CD4-positive, alpha-beta memory T cell (primary cell): ENCODE results near the gene GFOD1. TPM values are rescaled to one million over a fixed set of nuclear protein-coding genes. Genes with fewer than 3 reads are reported as not detected.

ENCODE experiments used
- CTCF ChIA-PET: fragments of 350-600 bp; sonication (Branson Sonifier 250); formaldehyde crosslinking; loops from one replicate; lab custom pipeline; 2021; ENCODE audit warnings: inconsistent platforms; ENCODE audit not compliant: partially characterized antibody; lab: Charles Lee
- POLR2A ChIA-PET: fragments of 350-600 bp; sonication (Branson Sonifier 250); formaldehyde crosslinking; loops from one replicate; lab custom pipeline; 2021; ENCODE audit not compliant: partially characterized antibody; lab: Charles Lee
- DNase-seq, 5 donors: peaks; one replicate each; pipeline versions ENCODE4 v3.0.0 to v3.0.0-alpha.2; 2020 to 2022; ENCODE audit warnings: mixed read lengths in 1 of 5
- H3K27ac ChIP-seq: one replicate; pipeline ENCODE4 v1.7.0; 2013; ENCODE audit warnings: low read depth, low read length
- H3K27me3 ChIP-seq: 2 replicates; pipeline ENCODE4 v1.7.0; 2013; ENCODE audit warnings: mild to moderate bottlenecking, low read length, moderate library complexity; ENCODE audit not compliant: insufficient read depth
- H3K36me3 ChIP-seq: 2 replicates; pipeline ENCODE4 v1.7.0; 2013; ENCODE audit warnings: mild to moderate bottlenecking, low read length, moderate library complexity; ENCODE audit not compliant: insufficient read depth
- H3K4me1 ChIP-seq: 2 replicates; pipeline ENCODE4 v1.7.0; 2013; ENCODE audit warnings: mild to moderate bottlenecking, low read length, moderate library complexity; ENCODE audit not compliant: insufficient read depth
- H3K4me3 ChIP-seq, 2 donors: one replicate each; pipeline ENCODE4 v1.7.0; 2013; ENCODE audit warnings: low read length in 2 of 2, mild to moderate bottlenecking in 1 of 2
- H3K9me3 ChIP-seq, 2 donors: one replicate each; pipeline ENCODE4 v1.7.0; 2013; ENCODE audit warnings: low read length in 2 of 2, control low read depth in 1 of 2; ENCODE audit not compliant: control insufficient read depth in 1 of 2
- H3K27ac Mint-ChIP-seq, 7 donors: one replicate each; pipeline ENCODE4 v1.8.0; 2020 to 2021; ENCODE audit warnings: mixed read lengths in 7 of 7, mild to moderate bottlenecking in 6 of 7, inconsistent platforms in 3 of 7, moderate library complexity in 3 of 7
- H3K27me3 Mint-ChIP-seq, 2 donors: one replicate each; pipeline ENCODE4 v1.8.0; 2020 to 2021; ENCODE audit warnings: mixed read lengths in 2 of 2
- H3K36me3 Mint-ChIP-seq, 2 donors: one replicate each; pipeline ENCODE4 v1.8.0; 2020 to 2021; ENCODE audit warnings: mixed read lengths in 2 of 2, inconsistent platforms in 1 of 2, mild to moderate bottlenecking in 1 of 2
- H3K4me1 Mint-ChIP-seq, 4 donors: one replicate each; pipeline ENCODE4 v1.8.0; 2020 to 2021; ENCODE audit warnings: mixed read lengths in 4 of 4, mild to moderate bottlenecking in 1 of 4
- H3K4me3 Mint-ChIP-seq, 8 donors: one replicate each; pipeline ENCODE4 v1.8.0; 2020 to 2021; ENCODE audit warnings: mixed read lengths in 8 of 8, mild to moderate bottlenecking in 7 of 8, moderate library complexity in 6 of 8, inconsistent platforms in 3 of 8
- H3K9me3 Mint-ChIP-seq, 8 donors: one replicate each; pipeline ENCODE4 v1.8.0; 2020 to 2021; ENCODE audit warnings: mixed read lengths in 8 of 8, mild to moderate bottlenecking in 5 of 8, inconsistent platforms in 3 of 8, moderate library complexity in 1 of 8
- intact Hi-C: fragments of 100-400 bp; cut with micrococcal nuclease; formaldehyde crosslinking; loops from one replicate; pipeline ENCODE4 v1.15.1; 2023
- polyA plus RNA-seq, 2 donors: library from polyadenylated mRNA; unstranded; fragments of 300-500 nt; fragmentation: Illumina TruSeq; gene quantifications; one replicate each; pipeline ENCODE4 v1.2.3, GENCODE V29; 2021
- total RNA-seq, 2 experiments: library from RNA; stranded (reverse); gene quantifications; one replicate each; pipeline ENCODE4 v1.2.3, GENCODE V29; 2021

GFOD1 gene
- total and polyA plus RNA-seq, 4 experiments from 2014 or later = 0.95 to 1.1 (median 0.97) TPM; not detected in 1

- H3K4me1 Mint-ChIP-seq = peaks cover 34 to 43% (median 35%) of the 10 kb centered on the region in 4 donors
- peak overlapping the region in 3 of 8 donors; percentile 11 to 90 (median 84) for H3K4me3 Mint-ChIP-seq
- H3K27me3 ChIP-seq = no peaks in the 10 kb centered on the region
- ChIA-PET CTCF (interaction anchor here (0.6 to 1.9 kb wide), 7 partner anchors 15 to 26 kb away, joined by 3 to 8 read pairs (median 5); no protein-coding TSS in a partner anchor), POLR2A (interaction anchor here (1.3 to 1.6 kb wide), 2 partner anchors 26 to 74 kb away, joined by 5 to 7 read pairs; partner anchors contain the start of gene TBC1D7)
- intact Hi-C loops = loop anchor here (5.0 to 10.0 kb wide), 2 partner anchors 70 to 133 kb away; partner anchors contain the start of gene GFOD1
- peak overlapping the region; percentile 52 for H3K27ac ChIP-seq
- no peak overlapping the region for H3K4me3 ChIP-seq
- no peaks in the 10 kb centered on the region for H3K36me3 Mint-ChIP-seq
- no peaks in the 10 kb centered on the region for H3K36me3 ChIP-seq
- no peaks in the 10 kb centered on the region for H3K9me3 Mint-ChIP-seq
- H3K27ac Mint-ChIP-seq = peak overlapping the region; percentile 64 to 95 (median 91)
- no peaks in the 10 kb centered on the region for H3K27me3 Mint-ChIP-seq
- no peaks in the 10 kb centered on the region for H3K9me3 ChIP-seq
- H3K4me1 ChIP-seq = peaks cover 33% of the 10 kb centered on the region
- no peak for DNase-seq
Observed at GRCh38 chr6:13354331-13355042, 132.9 kb downstream of the GFOD1 start.

- no peak overlapping the region for H3K27ac Mint-ChIP-seq
- peaks cover 31% of the 10 kb centered on the region for H3K4me1 ChIP-seq
- POLR2A ChIA-PET = no interaction called here
Observed at GRCh38 chr6:13352165-13352564, 135.2 kb downstream of the GFOD1 start.

GRCh38 chr6:13351271-13351670 is 136.1 kb downstream of the GFOD1 start:
- Mint-ChIP-seq H3K36me3 (no peaks in the 10 kb centered on the region), H3K27ac (no peak overlapping the region), H3K4me1 (peaks cover 25 to 29% (median 28%) of the 10 kb centered on the region in 4 donors), H3K4me3 (no peak overlapping the region), H3K27me3 (no peaks in the 10 kb centered on the region), H3K9me3 (no peaks in the 10 kb centered on the region)
- Histone ChIP-seq H3K9me3 (no peaks in the 10 kb centered on the region), H3K4me3 (no peak overlapping the region), H3K27ac (no peak overlapping the region), H3K36me3 (no peaks in the 10 kb centered on the region), H3K27me3 (no peaks in the 10 kb centered on the region), H3K4me1 (peaks cover 22% of the 10 kb centered on the region)
- DNase-seq = no peak
- POLR2A ChIA-PET = no interaction called here
- CTCF ChIA-PET = no interaction called here
- intact Hi-C loops = loop anchor here (10.0 kb wide), 1 partner anchor 74 kb away; no protein-coding TSS in a partner anchor

More at GRCh38 chr6:13352165-13352564, 135.2 kb downstream of the GFOD1 start:
- Mint-ChIP-seq H3K4me1 (peaks cover 32 to 36% (median 35%) of the 10 kb centered on the region in 4 donors), H3K4me3 (no peak overlapping the region), H3K36me3 (no peaks in the 10 kb centered on the region), H3K27me3 (no peaks in the 10 kb centered on the region), H3K9me3 (no peaks in the 10 kb centered on the region)
- no peak for DNase-seq
- CTCF ChIA-PET = no interaction called here
- Histone ChIP-seq H3K9me3 (no peaks in the 10 kb centered on the region), H3K36me3 (no peaks in the 10 kb centered on the region), H3K27ac (no peak overlapping the region), H3K4me3 (no peak overlapping the region), H3K27me3 (no peaks in the 10 kb centered on the region)
- intact Hi-C loops = loop anchor here (10.0 kb wide), 1 partner anchor 73 kb away; no protein-coding TSS in a partner anchor

- ChIA-PET CTCF (interaction anchor here (3.2 kb wide), 1 partner anchor 19 kb away, joined by 15 read pairs; no protein-coding TSS in a partner anchor), POLR2A (no interaction called here)
- no peaks in the 10 kb centered on the region for H3K9me3 ChIP-seq
- H3K27ac ChIP-seq = no peak overlapping the region
- Mint-ChIP-seq H3K4me1 (peaks cover 12 to 16% (median 15%) of the 10 kb centered on the region in 4 donors), H3K36me3 (no peaks in the 10 kb centered on the region), H3K27ac (peak overlapping the region in 1 of 7 donors; percentile 58), H3K27me3 (no peaks in the 10 kb centered on the region), H3K9me3 (no peaks in the 10 kb centered on the region), H3K4me3 (no peak overlapping the region)
- no peak overlapping the region for H3K4me3 ChIP-seq
- H3K27me3 ChIP-seq = no peaks in the 10 kb centered on the region
- no peak for DNase-seq
- intact Hi-C loops = loop anchor here (10.0 kb wide), 1 partner anchor 75 kb away; no protein-coding TSS in a partner anchor
- H3K36me3 ChIP-seq = no peaks in the 10 kb centered on the region
- H3K4me1 ChIP-seq = peaks cover 9% of the 10 kb centered on the region
Observed at GRCh38 chr6:13349811-13350506, 137.4 kb downstream of the GFOD1 start.

GRCh38 chr6:13348334-13349113 is 138.9 kb downstream of the GFOD1 start:
- Mint-ChIP-seq H3K36me3 (no peaks in the 10 kb centered on the region), H3K4me3 (no peak overlapping the region), H3K4me1 (peaks cover 1 to 3% (median 2%) of the 10 kb centered on the region in 4 donors), H3K27me3 (no peaks in the 10 kb centered on the region), H3K27ac (no peak overlapping the region), H3K9me3 (no peaks in the 10 kb centered on the region)
- Histone ChIP-seq H3K9me3 (no peaks in the 10 kb centered on the region), H3K36me3 (no peaks in the 10 kb centered on the region), H3K4me3 (no peak overlapping the region), H3K4me1 (no peaks in the 10 kb centered on the region), H3K27me3 (no peaks in the 10 kb centered on the region), H3K27ac (no peak overlapping the region)
- ChIA-PET CTCF (interaction anchor here (1.3 to 3.2 kb wide), 2 partner anchors 11 to 17 kb away, joined by 6 to 15 read pairs; no protein-coding TSS in a partner anchor), POLR2A (no interaction called here)
- DNase-seq = no peak
- intact Hi-C loops = no loop called here

GRCh38 chr6:13346245-13346644 is 141.2 kb downstream of the GFOD1 start:
- no peak overlapping the region for H3K4me3 ChIP-seq
- no peaks in the 10 kb centered on the region for H3K36me3 ChIP-seq
- H3K4me3 Mint-ChIP-seq = no peak overlapping the region
- ChIA-PET POLR2A (no interaction called here), CTCF (no interaction called here)
- H3K36me3 Mint-ChIP-seq = no peaks in the 10 kb centered on the region
- no peaks in the 10 kb centered on the region for H3K4me1 Mint-ChIP-seq
- no peaks in the 10 kb centered on the region for H3K4me1 ChIP-seq
- DNase-seq = no peak
- intact Hi-C loops = no loop called here
- H3K27ac Mint-ChIP-seq = no peak overlapping the region
- no peaks in the 10 kb centered on the region for H3K27me3 Mint-ChIP-seq
- H3K9me3 ChIP-seq = no peaks in the 10 kb centered on the region
- H3K27ac ChIP-seq = no peak overlapping the region
- H3K27me3 ChIP-seq = no peaks in the 10 kb centered on the region
- H3K9me3 Mint-ChIP-seq = peaks cover 0 to 5% (median 0%) of the 10 kb centered on the region in 8 donors
